HG03039 (cell line): ENCODE measurements around the gene TMEM254.
"Not testable (repeated sequence)": the region's sequence is repeated elsewhere in the genome, so short reads cannot be mapped to it uniquely, and the experiment has no call there.

Source experiments
- ATAC-seq: cut with Tn5 transposase; IDR thresholded peaks from one replicate; pipeline ENCODE4 v1.9.1; 2021; ENCODE audit warnings: mild to moderate bottlenecking, moderate library complexity; ENCODE audit not compliant: unreplicated experiment

The TMEM254 gene

GRCh38 chr10:80078448-80079311, at the start of gene TMEM254:
TMEM254 (plus strand) TSS chr10:80078665; CDS start chr10:80078700, 35 bp downstream.
- peak; percentile 87 for ATAC-seq

DNA sequence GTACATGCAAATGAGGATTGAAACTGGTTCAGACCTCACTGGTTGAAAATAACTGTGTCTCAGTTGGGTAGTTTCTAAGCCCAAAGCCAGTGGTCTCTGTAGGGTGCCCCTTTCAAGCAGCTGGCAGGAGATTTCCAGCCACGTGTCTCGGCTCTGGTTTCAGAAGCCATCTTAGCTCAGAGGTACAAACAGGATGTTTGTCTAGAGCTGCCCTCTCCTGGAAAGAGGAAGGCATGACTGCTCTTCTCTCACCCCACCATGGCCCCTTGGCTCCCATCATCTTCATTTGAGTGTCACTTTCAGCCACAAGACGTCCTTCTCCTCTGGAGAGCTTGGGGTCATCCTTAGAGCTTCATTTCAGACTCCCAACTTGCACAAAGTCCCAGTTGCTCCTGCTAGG, 49.3 kb upstream of the TMEM254 start:
- ATAC-seq = not testable (repeated sequence)

- ATAC-seq = not testable (repeated sequence)
Measured at GRCh38 chr10:80029865-80030264, 48.6 kb upstream of the TMEM254 start.

GRCh38 chr10:80032503-80032902, 46.0 kb upstream of the TMEM254 start:
- ATAC-seq = no peak

GRCh38 chr10:80034766-80035165, 43.7 kb upstream of the TMEM254 start:
- not testable (repeated sequence) for ATAC-seq

DNA sequence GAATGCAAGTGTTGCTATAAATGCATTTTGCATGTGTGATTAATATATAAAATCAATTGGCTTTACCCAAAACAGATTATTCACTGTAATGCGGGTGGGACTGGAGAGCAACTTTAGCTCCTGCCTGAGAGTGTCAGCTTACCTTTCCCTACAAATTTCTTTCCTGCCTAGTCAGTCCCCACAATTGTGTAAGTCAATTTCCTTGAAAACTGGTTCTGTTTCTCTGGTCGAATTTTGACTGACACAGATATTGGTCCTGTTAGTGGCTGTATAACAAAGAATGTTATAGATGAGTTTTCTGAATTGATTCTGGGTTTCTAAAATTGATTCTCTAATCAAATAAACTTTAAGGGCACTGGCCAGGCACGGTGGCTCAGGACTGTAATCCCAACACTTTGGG, 43.0 kb upstream of the TMEM254 start:
- not testable (repeated sequence) for ATAC-seq

- ATAC-seq = not testable (repeated sequence)
Measured at GRCh38 chr10:80036921-80037500, 41.5 kb upstream of the TMEM254 start.

DNA sequence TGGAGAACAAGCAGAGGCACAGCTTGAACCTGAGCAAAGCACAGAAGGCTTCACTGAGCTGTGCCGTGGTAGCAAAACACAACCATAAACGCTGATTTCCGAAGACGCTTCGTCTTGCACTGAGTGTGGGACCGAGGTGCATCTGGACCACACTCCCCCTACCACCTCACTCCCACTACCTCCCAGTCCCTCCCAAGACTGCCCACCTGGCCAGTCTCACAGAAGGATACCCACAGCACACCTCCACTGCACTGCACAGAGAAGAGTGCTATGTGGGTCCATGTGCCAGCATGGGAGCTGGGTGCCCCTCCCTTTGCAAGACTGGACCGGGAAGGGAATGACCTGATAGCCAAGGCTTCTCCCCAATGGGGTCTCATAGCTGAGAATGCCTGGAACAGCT, 40.2 kb upstream of the TMEM254 start:
- ATAC-seq = not testable (repeated sequence)

- no peak for ATAC-seq
Measured at GRCh38 chr10:80041162-80041561, 37.3 kb upstream of the TMEM254 start.

DNA sequence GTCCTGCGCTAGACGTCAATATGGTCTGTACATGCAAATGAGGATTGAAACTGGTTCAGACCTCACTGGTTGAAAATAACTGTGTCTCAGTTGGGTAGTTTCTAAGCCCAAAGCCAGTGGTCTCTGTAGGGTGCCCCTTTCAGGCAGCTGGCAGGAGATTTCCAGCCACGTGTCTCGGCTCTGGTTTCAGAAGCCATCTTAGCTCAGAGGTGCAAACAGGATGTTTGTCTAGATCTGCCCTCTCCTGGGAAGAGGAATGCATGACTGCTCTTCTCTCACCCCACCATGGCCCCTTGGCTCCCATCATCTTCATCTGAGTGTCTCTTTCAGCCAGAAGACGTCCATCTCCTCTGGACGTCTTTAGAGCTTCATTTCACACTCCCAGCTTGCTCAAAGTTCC, 33.5 kb upstream of the TMEM254 start:
- ATAC-seq = not testable (repeated sequence)

- ATAC-seq = no peak
Measured at GRCh38 chr10:80046629-80047441, 31.6 kb upstream of the TMEM254 start.

DNA sequence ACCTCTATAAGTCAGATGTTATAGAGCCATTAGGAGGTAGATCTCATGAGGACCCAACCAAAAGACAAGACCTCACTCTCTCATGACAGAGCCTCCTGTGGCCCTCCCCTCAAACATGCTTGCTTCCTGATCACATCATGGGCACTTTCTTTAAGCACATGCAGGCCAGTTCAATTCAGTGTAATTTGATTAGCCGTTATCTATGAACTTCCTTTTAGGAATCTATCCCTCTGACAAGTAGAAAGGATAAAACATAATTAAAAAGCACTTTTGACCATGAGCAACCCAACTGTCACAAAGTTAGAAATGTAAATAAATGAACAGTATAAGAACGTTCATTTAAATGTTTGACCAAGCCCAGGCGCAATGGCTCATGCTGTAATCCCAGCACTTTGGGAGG, 27.7 kb upstream of the TMEM254 start:
- ATAC-seq = no peak

- no peak for ATAC-seq
Measured at GRCh38 chr10:80051993-80052392, 26.5 kb upstream of the TMEM254 start.

DNA sequence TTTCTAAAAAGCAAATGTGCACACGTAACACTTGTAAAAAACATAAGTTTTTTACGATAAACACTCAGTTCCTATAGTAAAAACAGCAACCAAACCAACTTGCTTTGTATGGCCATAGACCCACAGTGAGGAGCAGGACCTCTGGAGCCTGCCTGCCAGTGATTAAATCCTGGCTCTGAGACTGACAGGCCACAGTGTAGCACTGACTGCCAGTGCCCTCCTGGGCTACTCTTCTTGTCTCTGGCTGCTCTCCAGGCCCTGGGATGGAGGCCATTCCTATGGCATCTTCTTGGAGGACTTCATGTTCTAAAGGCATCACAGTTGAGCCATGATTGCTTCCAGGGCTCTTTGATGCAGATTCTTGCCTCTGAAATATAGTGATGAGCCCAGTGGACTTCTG, 22.7 kb upstream of the TMEM254 start:
- no peak for ATAC-seq

DNA sequence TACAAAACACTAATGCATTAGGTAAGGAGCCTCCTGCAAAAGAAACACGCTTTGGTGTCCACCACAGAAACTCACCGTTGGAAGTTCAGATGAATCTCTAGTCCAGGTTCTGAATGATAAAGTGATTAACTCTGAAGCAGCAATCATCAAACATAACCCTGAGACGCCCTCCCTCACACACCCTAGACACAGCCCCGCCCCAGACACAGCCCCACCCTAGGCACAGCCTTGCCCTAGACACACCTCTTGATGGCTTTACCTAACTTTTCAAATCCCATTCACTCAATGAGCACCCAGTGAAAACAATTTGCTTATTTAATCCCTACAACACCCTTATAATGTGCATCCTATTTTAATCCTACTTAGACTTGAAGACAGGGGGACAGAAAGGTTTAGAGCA, 21.3 kb upstream of the TMEM254 start:
- ATAC-seq = no peak

- no peak for ATAC-seq
Measured at GRCh38 chr10:80064120-80064886, 14.2 kb upstream of the TMEM254 start.

GRCh38 chr10:80066809-80067208, 11.7 kb upstream of the TMEM254 start:
- ATAC-seq = no peak

DNA sequence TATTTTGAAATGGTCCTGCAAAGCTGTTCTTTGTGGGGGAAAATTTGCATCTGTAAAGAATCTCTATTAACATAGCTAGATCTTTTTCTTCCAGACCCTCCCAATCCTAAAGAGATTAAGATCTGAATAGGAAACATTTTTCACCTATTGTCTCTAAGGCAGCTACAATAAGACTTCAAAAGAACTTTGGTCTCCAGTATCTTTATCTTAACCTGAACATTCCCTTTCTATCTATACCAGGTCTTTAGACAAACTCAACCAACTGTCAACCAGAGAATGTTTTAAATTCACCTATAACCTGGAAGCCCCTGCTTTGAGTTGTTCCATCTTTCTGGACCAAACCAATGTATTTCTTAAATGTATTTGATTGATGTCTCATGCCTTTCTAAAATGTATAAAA, 10.6 kb upstream of the TMEM254 start:
- ATAC-seq = not testable (repeated sequence)

- ATAC-seq = no peak
Measured at GRCh38 chr10:80068270-80068669, 10.2 kb upstream of the TMEM254 start.

GRCh38 chr10:80070057-80070456, 8.4 kb upstream of the TMEM254 start:
- ATAC-seq = no peak

DNA sequence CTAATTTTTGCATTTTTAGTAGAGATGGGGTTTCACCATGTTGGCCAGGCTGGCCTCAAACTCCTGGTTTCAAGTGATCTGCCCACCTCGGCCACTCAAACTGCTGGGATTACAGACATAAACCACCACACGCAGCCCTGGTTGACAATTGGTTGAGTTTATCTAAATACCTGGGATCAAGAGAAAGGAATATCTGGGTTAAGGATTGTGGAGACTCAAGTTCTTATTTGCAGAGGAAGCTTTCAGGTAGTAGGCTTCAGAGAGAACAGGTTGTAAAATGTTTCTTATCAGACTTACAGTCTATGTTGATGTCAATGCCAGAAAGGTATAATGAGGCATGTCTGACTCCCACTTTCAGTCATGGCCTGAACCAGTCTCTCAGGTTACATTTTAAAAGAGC, 5.9 kb upstream of the TMEM254 start:
- no peak for ATAC-seq
